Measurements from ENCODE around the gene LRIG3.

The LRIG3 gene

DNA sequence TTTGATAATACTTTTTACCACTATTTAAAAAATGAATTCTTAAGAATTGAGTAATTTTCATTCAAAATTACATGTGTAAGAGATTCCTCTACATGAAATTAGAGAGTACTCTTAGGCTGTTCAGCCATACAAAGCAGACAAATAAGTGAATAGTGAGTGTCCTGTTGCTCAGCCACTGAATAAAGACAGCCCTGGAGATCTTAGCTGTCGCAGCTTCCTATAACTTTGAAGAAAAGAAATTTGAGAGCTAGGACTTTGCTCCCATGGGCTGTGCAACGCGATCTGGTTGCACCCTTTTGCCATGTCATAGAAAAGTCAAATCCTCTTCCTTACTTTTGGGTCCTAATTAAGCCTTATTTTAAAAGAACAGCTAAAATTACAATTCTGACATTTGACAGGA is 40.9 kb upstream of the LRIG3 start:
- TF ChIP-seq ZC3H10 (CRISPR knock-in tag; IDR thresholded peaks at IDR 0.05) (no peak), ISL1 (CRISPR knock-in tag; IDR thresholded peaks at IDR 0.05) (no peak), ZNF70 (CRISPR knock-in tag; IDR thresholded peaks at IDR 0.05) (no peak), ZFP30 (CRISPR knock-in tag; IDR thresholded peaks at IDR 0.05) (no peak), ARNTL (CRISPR knock-in tag; IDR thresholded peaks at IDR 0.05; ENCODE audit: borderline replicate concordance, low read depth) (no peak), ZNF8 (CRISPR knock-in tag; IDR thresholded peaks at IDR 0.05) (no peak), GLIS3 (CRISPR knock-in tag; IDR thresholded peaks at IDR 0.05) (no peak), TOX (CRISPR knock-in tag; IDR thresholded peaks at IDR 0.05; ENCODE audit: borderline replicate concordance) (no peak)
- TF ChIP-seq, protein P1, sequence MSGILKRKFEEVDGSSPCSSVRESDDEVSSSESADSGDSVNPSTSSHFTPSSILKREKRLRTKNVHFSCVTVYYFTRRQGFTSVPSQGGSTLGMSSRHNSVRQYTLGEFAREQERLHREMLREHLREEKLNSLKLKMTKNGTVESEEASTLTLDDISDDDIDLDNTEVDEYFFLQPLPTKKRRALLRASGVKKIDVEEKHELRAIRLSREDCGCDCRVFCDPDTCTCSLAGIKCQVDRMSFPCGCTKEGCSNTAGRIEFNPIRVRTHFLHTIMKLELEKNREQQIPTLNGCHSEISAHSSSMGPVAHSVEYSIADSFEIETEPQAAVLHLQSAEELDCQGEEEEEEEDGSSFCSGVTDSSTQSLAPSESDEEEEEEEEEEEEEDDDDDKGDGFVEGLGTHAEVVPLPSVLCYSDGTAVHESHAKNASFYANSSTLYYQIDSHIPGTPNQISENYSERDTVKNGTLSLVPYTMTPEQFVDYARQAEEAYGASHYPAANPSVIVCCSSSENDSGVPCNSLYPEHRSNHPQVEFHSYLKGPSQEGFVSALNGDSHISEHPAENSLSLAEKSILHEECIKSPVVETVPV (CRISPR knock-in tag; IDR thresholded peaks at IDR 0.05), result no peak
- no peak for ATAC-seq

DNA sequence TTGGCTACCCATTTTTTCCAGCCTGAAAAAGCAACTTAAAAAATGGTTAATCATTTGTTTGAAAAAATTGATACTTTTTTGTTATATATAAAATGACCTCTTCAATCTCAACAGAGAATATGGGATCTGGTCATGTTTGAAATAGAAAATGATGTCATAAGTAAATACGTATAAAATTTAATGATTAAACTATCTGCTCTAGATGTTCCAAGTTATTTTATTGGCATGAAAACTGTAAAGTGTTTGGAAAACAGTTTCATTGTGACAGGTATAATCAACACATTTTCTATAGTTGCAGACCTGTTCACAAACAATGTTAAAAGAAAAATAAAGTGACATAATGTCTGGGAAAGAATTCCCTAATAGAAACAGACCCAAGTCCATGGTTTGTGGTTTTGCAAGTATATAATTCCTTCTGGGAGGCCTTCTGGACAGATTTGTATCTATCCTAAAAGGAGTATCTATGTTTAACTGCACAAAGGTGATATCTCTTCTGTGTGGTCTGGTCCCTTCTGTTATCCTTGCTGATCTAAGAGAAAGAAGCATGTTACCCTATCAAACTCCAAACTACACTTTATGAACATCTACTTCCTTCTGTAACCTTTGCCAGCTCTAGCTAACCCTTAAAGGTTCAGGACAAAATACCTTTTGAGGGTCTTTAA is 39.5 kb upstream of the LRIG3 start:
- TF ChIP-seq ZC3H10 (CRISPR knock-in tag; IDR thresholded peaks at IDR 0.05) (no peak), ZFP3 (CRISPR knock-in tag; IDR thresholded peaks at IDR 0.05) (no peak)
- TF ChIP-seq, protein P2, sequence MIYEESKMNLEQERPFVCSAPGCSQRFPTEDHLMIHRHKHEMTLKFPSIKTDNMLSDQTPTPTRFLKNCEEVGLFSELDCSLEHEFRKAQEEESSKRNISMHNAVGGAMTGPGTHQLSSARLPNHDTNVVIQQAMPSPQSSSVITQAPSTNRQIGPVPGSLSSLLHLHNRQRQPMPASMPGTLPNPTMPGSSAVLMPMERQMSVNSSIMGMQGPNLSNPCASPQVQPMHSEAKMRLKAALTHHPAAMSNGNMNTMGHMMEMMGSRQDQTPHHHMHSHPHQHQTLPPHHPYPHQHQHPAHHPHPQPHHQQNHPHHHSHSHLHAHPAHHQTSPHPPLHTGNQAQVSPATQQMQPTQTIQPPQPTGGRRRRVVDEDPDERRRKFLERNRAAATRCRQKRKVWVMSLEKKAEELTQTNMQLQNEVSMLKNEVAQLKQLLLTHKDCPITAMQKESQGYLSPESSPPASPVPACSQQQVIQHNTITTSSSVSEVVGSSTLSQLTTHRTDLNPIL (CRISPR knock-in tag; IDR thresholded peaks at IDR 0.05; ENCODE audit: low read depth), result no peak
- ATAC-seq, result no peak

DNA sequence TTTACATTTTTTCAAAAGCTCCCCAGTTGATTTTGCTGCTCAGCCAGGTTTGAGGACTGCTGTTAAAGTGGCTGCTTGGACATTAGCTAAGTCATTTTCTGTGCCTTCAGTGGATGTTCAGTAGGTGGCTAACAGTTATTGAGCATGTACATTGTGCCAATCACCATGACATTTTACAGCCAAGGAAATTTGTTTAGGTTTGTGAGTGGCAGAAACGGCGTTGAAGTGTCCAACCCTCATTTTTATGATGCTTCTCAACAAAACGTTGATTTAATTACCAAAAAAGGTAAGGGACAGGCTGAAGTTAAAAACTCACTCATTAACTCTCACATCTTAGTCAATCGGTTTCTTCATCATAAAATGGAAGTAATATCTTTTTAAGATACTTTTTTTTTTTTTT is 37.0 kb upstream of the LRIG3 start:
- no peak for ATAC-seq
- no peak for TF ChIP-seq ZNF70 (CRISPR knock-in tag; IDR thresholded peaks at IDR 0.05)
- TF ChIP-seq ESRRG (CRISPR knock-in tag; IDR thresholded peaks at IDR 0.05), result no peak
- TF ChIP-seq, protein P3, sequence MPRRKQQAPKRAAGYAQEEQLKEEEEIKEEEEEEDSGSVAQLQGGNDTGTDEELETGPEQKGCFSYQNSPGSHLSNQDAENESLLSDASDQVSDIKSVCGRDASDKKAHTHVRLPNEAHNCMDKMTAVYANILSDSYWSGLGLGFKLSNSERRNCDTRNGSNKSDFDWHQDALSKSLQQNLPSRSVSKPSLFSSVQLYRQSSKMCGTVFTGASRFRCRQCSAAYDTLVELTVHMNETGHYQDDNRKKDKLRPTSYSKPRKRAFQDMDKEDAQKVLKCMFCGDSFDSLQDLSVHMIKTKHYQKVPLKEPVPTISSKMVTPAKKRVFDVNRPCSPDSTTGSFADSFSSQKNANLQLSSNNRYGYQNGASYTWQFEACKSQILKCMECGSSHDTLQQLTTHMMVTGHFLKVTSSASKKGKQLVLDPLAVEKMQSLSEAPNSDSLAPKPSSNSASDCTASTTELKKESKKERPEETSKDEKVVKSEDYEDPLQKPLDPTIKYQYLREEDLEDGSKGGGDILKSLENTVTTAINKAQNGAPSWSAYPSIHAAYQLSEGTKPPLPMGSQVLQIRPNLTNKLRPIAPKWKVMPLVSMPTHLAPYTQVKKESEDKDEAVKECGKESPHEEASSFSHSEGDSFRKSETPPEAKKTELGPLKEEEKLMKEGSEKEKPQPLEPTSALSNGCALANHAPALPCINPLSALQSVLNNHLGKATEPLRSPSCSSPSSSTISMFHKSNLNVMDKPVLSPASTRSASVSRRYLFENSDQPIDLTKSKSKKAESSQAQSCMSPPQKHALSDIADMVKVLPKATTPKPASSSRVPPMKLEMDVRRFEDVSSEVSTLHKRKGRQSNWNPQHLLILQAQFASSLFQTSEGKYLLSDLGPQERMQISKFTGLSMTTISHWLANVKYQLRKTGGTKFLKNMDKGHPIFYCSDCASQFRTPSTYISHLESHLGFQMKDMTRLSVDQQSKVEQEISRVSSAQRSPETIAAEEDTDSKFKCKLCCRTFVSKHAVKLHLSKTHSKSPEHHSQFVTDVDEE (CRISPR knock-in tag; IDR thresholded peaks at IDR 0.05), result no peak
- TF ChIP-seq, protein P4, sequence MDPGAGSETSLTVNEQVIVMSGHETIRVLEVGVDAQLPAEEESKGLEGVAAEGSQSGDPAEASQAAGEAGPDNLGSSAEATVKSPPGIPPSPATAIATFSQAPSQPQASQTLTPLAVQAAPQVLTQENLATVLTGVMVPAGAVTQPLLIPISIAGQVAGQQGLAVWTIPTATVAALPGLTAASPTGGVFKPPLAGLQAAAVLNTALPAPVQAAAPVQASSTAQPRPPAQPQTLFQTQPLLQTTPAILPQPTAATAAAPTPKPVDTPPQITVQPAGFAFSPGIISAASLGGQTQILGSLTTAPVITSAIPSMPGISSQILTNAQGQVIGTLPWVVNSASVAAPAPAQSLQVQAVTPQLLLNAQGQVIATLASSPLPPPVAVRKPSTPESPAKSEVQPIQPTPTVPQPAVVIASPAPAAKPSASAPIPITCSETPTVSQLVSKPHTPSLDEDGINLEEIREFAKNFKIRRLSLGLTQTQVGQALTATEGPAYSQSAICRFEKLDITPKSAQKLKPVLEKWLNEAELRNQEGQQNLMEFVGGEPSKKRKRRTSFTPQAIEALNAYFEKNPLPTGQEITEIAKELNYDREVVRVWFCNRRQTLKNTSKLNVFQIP (CRISPR knock-in tag; IDR thresholded peaks at IDR 0.05; ENCODE audit: borderline replicate concordance, low read depth), result no peak
- TF ChIP-seq, protein P5, sequence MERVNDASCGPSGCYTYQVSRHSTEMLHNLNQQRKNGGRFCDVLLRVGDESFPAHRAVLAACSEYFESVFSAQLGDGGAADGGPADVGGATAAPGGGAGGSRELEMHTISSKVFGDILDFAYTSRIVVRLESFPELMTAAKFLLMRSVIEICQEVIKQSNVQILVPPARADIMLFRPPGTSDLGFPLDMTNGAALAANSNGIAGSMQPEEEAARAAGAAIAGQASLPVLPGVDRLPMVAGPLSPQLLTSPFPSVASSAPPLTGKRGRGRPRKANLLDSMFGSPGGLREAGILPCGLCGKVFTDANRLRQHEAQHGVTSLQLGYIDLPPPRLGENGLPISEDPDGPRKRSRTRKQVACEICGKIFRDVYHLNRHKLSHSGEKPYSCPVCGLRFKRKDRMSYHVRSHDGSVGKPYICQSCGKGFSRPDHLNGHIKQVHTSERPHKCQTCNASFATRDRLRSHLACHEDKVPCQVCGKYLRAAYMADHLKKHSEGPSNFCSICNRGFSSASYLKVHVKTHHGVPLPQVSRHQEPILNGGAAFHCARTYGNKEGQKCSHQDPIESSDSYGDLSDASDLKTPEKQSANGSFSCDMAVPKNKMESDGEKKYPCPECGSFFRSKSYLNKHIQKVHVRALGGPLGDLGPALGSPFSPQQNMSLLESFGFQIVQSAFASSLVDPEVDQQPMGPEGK (CRISPR knock-in tag; IDR thresholded peaks at IDR 0.05; ENCODE audit: borderline replicate concordance), result no peak
- TF ChIP-seq TOX (CRISPR knock-in tag; IDR thresholded peaks at IDR 0.05; ENCODE audit: borderline replicate concordance), result no peak
- TF ChIP-seq, protein P2 (CRISPR knock-in tag; IDR thresholded peaks at IDR 0.05; ENCODE audit: low read depth), result no peak
- no peak for TF ChIP-seq ZC3H10 (CRISPR knock-in tag; IDR thresholded peaks at IDR 0.05)
- TF ChIP-seq ARNTL (CRISPR knock-in tag; IDR thresholded peaks at IDR 0.05; ENCODE audit: borderline replicate concordance, low read depth), result no peak
- no peak for TF ChIP-seq ZNF565 (CRISPR knock-in tag; conservative IDR thresholded peaks at IDR 0.05; ENCODE audit: low read depth)
- no peak for TF ChIP-seq TCF4 (CRISPR knock-in tag; IDR thresholded peaks at IDR 0.05; ENCODE audit: borderline replicate concordance)
- no peak for TF ChIP-seq OSR1 (CRISPR knock-in tag; IDR thresholded peaks at IDR 0.05)
- TF ChIP-seq ZFP3 (CRISPR knock-in tag; IDR thresholded peaks at IDR 0.05), result no peak
- no peak for TF ChIP-seq ZNF8 (CRISPR knock-in tag; IDR thresholded peaks at IDR 0.05)
- no peak for TF ChIP-seq GLIS3 (CRISPR knock-in tag; IDR thresholded peaks at IDR 0.05)
- TF ChIP-seq PPARA (CRISPR knock-in tag; IDR thresholded peaks at IDR 0.05; ENCODE audit: borderline replicate concordance), result no peak
- TF ChIP-seq CSDC2 (CRISPR knock-in tag; IDR thresholded peaks at IDR 0.05), result no peak

All from SK-N-SH treated with all-trans-retinoic acid at 6 μM for 48 hours (cell line).